22Rv1 (cell line): ENCODE data around the gene NR0B1.

Experiments
- H3K27ac ChIP-seq: fragments of 450-650 bp; 2 replicates; pipeline ENCODE4 v1.5.1; 2017
- ZFX ChIP-seq: fragments of 450-650 bp; IDR thresholded peaks from 2 replicates; pipeline ENCODE4 v1.6.1; 2017; ENCODE audit warnings: antibody characterized with exemption, borderline replicate concordance
- TF ChIP-seq, protein P1 (sequence below): fragments of 450-650 bp; IDR thresholded peaks from 2 replicates; pipeline ENCODE4 v1.5.1; 2017; ENCODE audit warnings: mild to moderate bottlenecking

The NR0B1 gene

GRCh38 chrX:30309139-30309571 lies at the start of gene NR0B1:
Gene NR0B1 (minus strand): TSS chrX:30309390. CDS start chrX:30309363, 27 bp downstream.
- H3K27ac ChIP-seq: no peak within 1 kb of the TSS
- TF ChIP-seq ZFX: no peak
- TF ChIP-seq, protein P1, sequence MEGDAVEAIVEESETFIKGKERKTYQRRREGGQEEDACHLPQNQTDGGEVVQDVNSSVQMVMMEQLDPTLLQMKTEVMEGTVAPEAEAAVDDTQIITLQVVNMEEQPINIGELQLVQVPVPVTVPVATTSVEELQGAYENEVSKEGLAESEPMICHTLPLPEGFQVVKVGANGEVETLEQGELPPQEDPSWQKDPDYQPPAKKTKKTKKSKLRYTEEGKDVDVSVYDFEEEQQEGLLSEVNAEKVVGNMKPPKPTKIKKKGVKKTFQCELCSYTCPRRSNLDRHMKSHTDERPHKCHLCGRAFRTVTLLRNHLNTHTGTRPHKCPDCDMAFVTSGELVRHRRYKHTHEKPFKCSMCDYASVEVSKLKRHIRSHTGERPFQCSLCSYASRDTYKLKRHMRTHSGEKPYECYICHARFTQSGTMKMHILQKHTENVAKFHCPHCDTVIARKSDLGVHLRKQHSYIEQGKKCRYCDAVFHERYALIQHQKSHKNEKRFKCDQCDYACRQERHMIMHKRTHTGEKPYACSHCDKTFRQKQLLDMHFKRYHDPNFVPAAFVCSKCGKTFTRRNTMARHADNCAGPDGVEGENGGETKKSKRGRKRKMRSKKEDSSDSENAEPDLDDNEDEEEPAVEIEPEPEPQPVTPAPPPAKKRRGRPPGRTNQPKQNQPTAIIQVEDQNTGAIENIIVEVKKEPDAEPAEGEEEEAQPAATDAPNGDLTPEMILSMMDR: no peak

- no peak overlapping the region for H3K27ac ChIP-seq
- TF ChIP-seq ZFX: no peak
- TF ChIP-seq, protein P1: no peak
Measured at GRCh38 chrX:30349946-30350345, 40.8 kb upstream of the NR0B1 start.

- TF ChIP-seq, protein P1: no peak
- no peak for TF ChIP-seq ZFX
- H3K27ac ChIP-seq: no peak overlapping the region
Measured at GRCh38 chrX:30343206-30343605, 34.0 kb upstream of the NR0B1 start.

DNA sequence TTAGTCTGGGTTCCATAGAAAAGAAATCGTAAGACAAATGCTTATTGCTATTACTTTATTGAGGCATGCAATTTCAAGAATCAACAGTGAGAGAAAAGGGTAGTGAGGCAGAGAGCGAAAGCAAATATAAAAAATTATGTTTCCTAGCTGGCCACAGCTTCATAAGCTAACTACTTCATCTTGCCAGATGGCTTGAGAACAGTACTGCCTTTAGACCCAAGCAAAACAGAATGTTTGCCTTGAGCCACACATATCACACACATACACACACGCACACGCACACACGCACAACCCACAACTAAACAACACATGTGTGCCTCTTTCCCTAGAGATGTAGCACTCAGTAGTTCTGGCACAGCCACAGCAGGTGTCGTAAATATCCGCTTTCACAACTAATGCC lies 31.6 kb upstream of the NR0B1 start:
- H3K27ac ChIP-seq: no peak overlapping the region
- TF ChIP-seq, protein P1: no peak
- no peak for TF ChIP-seq ZFX

GRCh38 chrX:30327762-30328161 lies 18.6 kb upstream of the NR0B1 start:
- no peak overlapping the region for H3K27ac ChIP-seq
- no peak for TF ChIP-seq ZFX
- TF ChIP-seq, protein P1: no peak

DNA sequence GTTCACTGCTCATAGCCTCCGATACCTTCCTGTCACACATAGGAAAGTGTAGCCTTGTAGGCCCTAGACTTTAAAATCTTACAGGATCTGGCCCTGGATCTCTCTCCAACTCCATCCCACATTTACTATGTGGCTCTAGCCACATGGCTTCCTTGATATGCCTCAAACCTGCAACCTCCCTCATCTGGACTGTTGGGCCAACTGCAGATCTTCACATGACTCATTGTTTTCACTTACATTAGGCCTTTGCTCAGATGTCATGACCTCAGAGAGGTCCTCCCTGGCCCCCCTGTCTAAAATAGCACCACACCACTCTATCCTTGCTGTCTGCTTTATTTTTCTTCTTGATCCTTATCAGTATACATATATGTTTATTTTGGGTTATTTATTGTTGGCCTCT lies 8.1 kb upstream of the NR0B1 start:
- TF ChIP-seq, protein P1: no peak
- no peak for TF ChIP-seq ZFX
- no peak overlapping the region for H3K27ac ChIP-seq

- no peak for TF ChIP-seq ZFX
- TF ChIP-seq, protein P1: no peak
- H3K27ac ChIP-seq: no peak overlapping the region
Measured at GRCh38 chrX:30313322-30313721, 4.1 kb upstream of the NR0B1 start.
